GM19240 (cell line): ENCODE measurements around the gene CD177.
"Not testable (repeated sequence)": the region's sequence is repeated elsewhere in the genome, so short reads cannot be mapped to it uniquely, and the experiment has no call there.

ENCODE experiments used
- DNase-seq: peaks from one replicate; pipeline ENCODE4 v3.0.0; 2011; ENCODE audit warnings: low spot score; ENCODE audit not compliant: insufficient read length

The CD177 gene

DNA sequence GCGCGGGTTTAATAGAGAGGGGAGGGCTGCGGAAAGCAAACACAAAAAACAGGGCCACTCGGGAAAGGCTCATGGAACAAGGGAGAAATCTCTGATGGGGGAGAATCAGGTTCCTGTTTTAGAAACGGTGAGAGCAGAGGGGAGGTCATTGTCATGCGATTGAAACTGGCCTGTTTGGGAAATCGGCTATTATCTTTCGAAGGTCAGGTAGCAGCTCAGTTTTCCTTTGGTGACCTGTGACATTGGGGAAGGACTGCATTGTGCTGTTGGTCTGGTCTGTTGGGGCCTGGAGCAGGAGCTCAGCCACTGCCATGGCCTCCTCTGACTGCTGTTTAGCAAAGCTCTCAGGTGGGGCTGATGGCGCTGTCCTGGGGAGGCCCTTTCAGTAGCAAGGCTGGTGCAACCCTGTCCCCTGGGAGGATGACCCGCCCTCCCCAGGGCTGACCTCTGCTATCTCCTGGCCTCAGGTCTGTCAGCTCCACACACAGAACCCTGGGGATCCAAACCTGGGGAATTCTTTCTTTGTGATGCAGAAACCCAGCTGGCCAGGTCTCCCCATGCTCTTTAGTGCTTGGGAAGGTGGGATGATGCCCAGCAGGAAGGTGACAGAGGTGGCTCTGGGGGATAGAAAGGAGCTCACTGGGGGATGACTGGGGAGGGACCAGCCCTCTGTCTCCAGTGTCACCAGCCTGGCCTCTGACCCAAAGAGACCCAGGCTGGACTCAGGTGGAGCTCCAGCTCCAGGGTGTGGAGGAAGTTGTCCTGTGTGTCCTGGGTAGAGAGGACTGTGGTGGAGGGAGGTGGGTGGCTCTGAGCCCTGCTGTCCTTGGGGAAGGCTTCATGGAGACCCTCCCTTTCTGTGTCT lies 21.2 kb upstream of the CD177 start:
- DNase-seq, result no peak

- not testable (repeated sequence) for DNase-seq
These were observed 17.0 kb upstream of the CD177 start for GRCh38 chr19:43336508-43336907.

- no peak for DNase-seq
These were observed 15.7 kb upstream of the CD177 start for GRCh38 chr19:43337737-43338136.

- no peak for DNase-seq
These were observed 15.0 kb upstream of the CD177 start for GRCh38 chr19:43338530-43338929.

GRCh38 chr19:43339243-43339930 lies 14.1 kb upstream of the CD177 start:
- not testable (repeated sequence) for DNase-seq

DNA sequence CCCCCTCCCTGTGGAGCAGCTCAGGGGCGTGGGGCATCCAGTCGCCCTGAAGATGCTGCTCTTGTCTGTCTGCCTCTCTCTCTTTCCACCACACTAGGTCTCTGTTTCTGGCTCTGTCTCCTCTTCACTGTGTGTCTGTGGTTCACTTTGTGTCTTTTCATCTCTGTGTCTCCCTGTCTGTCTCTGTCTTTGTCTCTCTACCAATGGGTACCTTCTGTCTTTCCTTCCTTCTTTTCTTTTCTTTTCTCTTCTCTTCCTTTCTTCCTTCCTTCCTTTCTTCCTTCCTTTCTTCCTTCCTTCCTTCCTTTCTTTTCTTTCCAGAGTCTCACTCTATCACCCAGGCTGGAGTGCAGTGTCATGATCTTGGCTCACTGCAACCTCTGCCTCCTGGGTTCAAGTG lies 13.4 kb upstream of the CD177 start:
- DNase-seq, result not testable (repeated sequence)

DNA sequence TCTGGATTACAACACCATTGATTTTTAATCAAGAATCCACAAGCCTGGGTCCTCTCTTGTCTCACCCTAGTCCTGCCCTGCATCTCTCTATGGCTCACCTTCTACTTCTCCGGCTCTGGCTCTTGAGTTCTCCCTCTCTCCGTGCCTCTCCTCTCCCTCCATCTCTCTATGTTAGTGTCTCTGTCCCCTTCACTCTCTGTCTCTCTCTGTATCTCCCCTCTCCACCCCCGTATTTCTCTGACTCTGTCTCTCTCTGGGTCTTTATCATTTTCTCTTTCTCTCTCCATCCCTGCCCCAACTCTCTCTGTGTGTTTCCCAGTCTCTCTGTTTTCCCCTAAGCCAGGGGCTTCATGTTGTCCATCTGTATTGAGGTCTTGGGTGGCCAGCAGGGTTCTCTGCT lies 12.4 kb upstream of the CD177 start:
- DNase-seq, result not testable (repeated sequence)

GRCh38 chr19:43342104-43342503 lies 11.4 kb upstream of the CD177 start:
- DNase-seq, result not testable (repeated sequence)

DNA sequence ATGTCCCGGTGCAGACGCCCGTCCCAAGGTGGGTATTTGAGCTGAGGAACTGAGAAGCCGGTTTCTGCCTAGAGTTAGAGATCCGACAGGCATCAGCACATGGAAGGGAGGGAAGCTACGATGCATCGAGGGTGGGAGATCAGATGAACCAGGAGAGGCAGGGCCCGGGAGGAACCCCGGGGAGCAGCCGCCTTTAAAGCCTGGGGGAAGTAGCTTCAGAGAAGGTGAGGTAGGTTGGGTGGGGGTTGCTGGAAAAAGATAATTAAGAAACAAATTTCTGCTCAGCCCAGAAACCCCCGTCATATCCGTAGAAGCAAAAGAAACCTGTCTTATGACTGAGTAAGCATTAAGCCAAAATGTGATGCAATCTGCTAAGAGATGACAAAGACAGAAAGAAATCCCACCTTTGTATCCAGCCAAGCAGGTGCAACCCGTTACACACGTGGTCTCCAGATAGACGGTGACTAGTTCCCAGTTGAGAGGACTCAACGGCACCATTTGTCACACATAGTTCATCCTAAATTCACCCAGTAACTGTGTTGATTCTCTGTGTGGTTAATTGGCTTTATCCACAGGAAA lies 9.1 kb upstream of the CD177 start:
- DNase-seq, result not testable (repeated sequence)

GRCh38 chr19:43349813-43350212 lies 3.7 kb upstream of the CD177 start:
- not testable (repeated sequence) for DNase-seq

- DNase-seq, result no peak
These were observed 1.3 kb upstream of the CD177 start for GRCh38 chr19:43351998-43352746.

- no peak for DNase-seq
These were observed 780 bp downstream of the CD177 start for GRCh38 chr19:43354305-43354627.

GRCh38 chr19:43356749-43357148 lies 3.3 kb downstream of the CD177 start:
- not testable (repeated sequence) for DNase-seq

DNA sequence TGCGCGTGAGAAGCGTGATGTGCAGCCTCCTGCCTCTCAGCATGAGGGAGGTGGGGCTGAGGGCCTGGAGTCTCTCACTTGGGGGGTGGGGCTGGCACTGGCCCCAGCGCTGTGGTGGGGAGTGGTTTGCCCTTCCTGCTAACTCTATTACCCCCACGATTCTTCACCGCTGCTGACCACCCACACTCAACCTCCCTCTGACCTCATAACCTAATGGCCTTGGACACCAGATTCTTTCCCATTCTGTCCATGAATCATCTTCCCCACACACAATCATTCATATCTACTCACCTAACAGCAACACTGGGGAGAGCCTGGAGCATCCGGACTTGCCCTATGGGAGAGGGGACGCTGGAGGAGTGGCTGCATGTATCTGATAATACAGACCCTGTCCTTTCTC lies 8.7 kb downstream of the CD177 start:
- DNase-seq, result no peak

- DNase-seq, result no peak
These were observed 9.3 kb downstream of the CD177 start for GRCh38 chr19:43362745-43363144.

DNA sequence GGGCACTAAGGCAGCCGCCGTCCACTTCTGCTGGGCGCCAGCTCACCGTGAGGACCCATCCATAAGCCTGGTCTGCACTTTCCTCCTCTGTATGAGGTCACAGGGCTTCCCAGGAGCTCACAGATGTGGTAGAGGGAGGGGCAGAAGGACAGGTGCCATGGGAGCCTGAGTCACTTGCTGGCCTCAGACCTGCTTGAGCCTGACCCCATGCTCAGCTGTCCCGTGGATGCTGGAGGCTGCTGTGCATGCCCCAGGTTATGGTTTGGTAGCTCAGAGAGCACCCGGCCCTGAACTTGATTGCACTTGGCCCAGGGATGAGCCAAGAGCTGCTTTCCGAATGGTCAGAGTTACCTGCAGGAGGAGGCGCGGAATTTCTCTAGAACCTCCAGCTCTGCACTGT lies 12.2 kb downstream of the CD177 start:
- not testable (repeated sequence) for DNase-seq

GRCh38 chr19:43367822-43368221 lies 14.3 kb downstream of the CD177 start:
- no peak for DNase-seq

- DNase-seq, result not testable (repeated sequence)
These were observed 15.4 kb downstream of the CD177 start for GRCh38 chr19:43368897-43369296.

- DNase-seq, result no peak
These were observed 18.4 kb downstream of the CD177 start for GRCh38 chr19:43371909-43372308.

DNA sequence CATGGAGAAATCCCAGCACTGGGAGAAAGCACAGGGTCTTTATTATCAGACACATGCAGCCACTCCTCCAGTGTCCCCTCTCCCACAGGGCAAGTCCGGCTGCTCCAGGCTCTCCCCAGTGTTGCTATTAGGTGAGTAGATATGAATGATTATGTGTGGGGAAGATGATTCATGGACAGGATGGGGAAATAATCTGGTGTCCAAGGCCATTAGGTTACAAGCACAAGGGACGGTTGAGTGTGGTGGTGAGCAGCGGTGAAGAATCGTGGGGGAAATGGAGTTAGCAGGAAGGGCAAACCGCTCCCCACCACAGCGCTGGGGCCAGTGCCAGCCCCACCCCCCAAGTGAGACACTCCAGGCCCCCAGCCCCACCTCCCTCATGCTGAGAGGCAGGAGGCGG lies 19.0 kb downstream of the CD177 start:
- no peak for DNase-seq

- not testable (repeated sequence) for DNase-seq
These were observed 24.1 kb downstream of the CD177 start for GRCh38 chr19:43377624-43378023.

- DNase-seq, result no peak
These were observed 26.5 kb downstream of the CD177 start for GRCh38 chr19:43380008-43380407.
